ENCODE data around the gene IGFALS. TPM values are rescaled to one million over a fixed set of nuclear protein-coding genes. Genes with fewer than 3 reads are reported as not detected.

IGFALS gene
- total and polyA plus RNA-seq, 9 donors, result 0.20 to 1.8 (median 0.50) TPM; not detected in 1

DNA sequence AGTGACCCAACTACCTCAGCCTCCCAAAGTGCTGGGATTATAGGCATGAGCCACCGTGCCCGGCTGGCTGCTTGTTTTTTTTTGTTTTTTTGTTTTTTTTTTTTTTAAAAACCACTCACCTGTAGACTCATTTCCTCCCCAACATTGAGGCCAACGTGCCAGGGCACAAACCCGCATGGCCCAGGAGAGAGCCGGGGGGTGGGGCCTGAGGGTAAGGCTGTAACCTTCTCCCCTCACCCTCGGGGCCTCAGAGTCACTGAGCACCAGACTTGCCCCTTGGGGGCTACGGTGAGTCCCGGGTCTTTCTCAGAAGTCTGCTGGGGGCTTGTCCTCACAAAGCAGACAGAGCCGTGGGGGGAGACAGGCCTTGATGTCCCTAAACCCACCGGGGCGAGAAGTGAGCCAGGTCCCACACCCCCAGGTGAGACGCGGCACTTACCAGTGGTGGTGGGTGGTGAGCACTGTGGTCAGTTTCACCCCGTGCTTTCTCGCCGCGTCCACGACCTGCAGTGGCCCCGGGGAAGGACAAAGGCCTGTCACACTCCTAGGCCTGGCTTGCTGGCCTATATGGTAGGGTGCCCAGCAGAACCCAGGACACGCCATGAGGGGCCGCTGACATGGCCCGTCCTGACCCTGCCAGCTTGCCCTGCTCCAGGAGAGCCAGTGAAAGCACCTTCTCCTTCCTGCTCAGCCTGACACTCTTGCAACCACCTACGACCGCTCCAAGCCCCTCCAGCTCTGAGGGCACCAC is 28.5 kb upstream of the IGFALS start:
- H3K9me3 ChIP-seq, result no peaks in the 10 kb centered on the region
- peak in 1 of 5 donors; percentile 28 for DNase-seq
- H3K36me3 ChIP-seq, result no peaks in the 10 kb centered on the region
- 92 to 93% (median 93%) methylated on average over 24 of the region's 24 CpGs for WGBS, 3 donors
- H3K4me3 ChIP-seq, result no peak overlapping the region
- intact Hi-C loops (cut with DNase I), result no loop called here
- H3K4me1 ChIP-seq (ENCODE audit: insufficient read depth), result peaks cover 5% of the 10 kb centered on the region
- no peaks in the 10 kb centered on the region for H3K27me3 ChIP-seq
- no peak for TF ChIP-seq EP300 (IDR thresholded peaks at IDR 0.05)
- H3K27ac ChIP-seq, result no peak overlapping the region

DNA sequence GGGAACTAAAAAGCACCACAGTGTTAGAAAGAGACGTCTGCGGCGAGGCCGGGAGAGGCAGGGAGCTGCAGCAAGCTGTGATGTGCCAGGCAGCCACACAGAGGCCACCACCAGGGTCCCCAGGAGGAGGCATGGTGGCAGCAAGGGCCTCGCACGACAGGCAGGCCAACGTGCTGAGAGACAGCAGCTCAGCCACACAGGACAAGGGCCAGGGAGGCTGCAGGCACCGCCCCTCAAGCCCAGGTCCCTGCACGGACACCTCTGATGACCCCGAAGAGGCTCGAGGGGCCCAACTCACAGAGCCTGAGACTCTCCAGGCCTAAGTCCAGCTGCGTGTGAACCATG is 27.4 kb upstream of the IGFALS start:
- Histone ChIP-seq H3K27me3 (no peaks in the 10 kb centered on the region), H3K27ac (no peak overlapping the region), H3K9me3 (no peaks in the 10 kb centered on the region), H3K4me3 (no peak overlapping the region), H3K36me3 (no peaks in the 10 kb centered on the region), H3K4me1 (ENCODE audit: insufficient read depth) (peaks cover 4% of the 10 kb centered on the region)
- 86 to 91% (median 89%) methylated on average over 11 to 12 of the region's 12 CpGs for WGBS, 3 donors
- peak in 1 of 5 donors; percentile 26 for DNase-seq
- TF ChIP-seq, protein P1, sequence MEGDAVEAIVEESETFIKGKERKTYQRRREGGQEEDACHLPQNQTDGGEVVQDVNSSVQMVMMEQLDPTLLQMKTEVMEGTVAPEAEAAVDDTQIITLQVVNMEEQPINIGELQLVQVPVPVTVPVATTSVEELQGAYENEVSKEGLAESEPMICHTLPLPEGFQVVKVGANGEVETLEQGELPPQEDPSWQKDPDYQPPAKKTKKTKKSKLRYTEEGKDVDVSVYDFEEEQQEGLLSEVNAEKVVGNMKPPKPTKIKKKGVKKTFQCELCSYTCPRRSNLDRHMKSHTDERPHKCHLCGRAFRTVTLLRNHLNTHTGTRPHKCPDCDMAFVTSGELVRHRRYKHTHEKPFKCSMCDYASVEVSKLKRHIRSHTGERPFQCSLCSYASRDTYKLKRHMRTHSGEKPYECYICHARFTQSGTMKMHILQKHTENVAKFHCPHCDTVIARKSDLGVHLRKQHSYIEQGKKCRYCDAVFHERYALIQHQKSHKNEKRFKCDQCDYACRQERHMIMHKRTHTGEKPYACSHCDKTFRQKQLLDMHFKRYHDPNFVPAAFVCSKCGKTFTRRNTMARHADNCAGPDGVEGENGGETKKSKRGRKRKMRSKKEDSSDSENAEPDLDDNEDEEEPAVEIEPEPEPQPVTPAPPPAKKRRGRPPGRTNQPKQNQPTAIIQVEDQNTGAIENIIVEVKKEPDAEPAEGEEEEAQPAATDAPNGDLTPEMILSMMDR (IDR thresholded peaks at IDR 0.05), result no peak
- no peak for TF ChIP-seq POLR2A (IDR thresholded peaks at IDR 0.05)
- TF ChIP-seq EP300 (IDR thresholded peaks at IDR 0.05), result no peak
- intact Hi-C loops (cut with DNase I), result no loop called here

DNA sequence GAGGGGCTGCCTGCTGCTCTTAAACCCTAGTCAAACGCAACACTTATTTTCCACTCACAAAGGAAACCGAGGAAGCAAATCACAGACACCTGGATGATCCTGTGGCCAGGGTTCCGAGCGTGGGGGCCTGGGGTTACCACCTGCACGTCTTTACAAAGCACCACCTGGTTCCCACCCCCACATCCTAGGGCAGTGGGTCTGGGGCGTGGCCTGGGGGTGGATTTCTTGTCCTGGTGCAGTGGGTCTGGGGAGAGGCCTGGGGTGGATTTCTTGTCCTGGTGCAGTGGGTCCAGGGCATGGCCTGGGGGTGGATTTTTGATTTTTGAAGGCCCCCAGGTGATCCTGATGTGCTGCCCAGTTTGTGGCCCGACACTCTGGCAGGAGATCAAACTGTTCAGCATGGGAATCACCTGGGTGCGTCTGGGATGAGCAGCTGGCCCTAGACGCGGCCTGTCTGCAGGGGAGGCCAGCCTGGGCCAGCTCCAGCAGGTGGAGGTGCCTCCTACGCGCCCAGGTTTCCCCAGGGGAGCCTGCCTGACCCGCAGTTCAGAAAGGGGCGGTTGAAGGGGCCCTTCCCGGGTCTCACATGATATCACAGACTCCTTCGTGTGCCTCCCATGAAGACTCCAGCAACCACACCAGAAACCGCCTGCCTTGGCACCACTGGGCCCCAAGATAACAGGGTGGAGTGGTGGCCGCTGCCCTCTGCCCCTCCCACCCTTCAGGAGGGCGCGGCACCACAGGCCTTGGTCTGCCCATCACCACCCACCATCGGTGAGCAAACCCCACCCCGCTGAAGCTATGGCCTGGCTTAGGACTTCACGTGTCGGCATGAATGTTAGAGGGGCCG is 26.8 kb upstream of the IGFALS start:
- Histone ChIP-seq H3K36me3 (no peaks in the 10 kb centered on the region), H3K27ac (no peak overlapping the region), H3K27me3 (no peaks in the 10 kb centered on the region), H3K4me3 (no peak overlapping the region), H3K9me3 (no peaks in the 10 kb centered on the region), H3K4me1 (ENCODE audit: insufficient read depth) (no peaks in the 10 kb centered on the region)
- peak in 1 of 5 donors; percentile 26 for DNase-seq
- TF ChIP-seq POLR2A (IDR thresholded peaks at IDR 0.05) (no peak), EP300 (IDR thresholded peaks at IDR 0.05) (no peak)
- TF ChIP-seq, protein P1 (IDR thresholded peaks at IDR 0.05), result no peak
- 87 to 88% (median 87%) methylated on average over 22 to 25 of the region's 25 CpGs for WGBS, 3 donors
- intact Hi-C loops (cut with DNase I), result no loop called here

DNA sequence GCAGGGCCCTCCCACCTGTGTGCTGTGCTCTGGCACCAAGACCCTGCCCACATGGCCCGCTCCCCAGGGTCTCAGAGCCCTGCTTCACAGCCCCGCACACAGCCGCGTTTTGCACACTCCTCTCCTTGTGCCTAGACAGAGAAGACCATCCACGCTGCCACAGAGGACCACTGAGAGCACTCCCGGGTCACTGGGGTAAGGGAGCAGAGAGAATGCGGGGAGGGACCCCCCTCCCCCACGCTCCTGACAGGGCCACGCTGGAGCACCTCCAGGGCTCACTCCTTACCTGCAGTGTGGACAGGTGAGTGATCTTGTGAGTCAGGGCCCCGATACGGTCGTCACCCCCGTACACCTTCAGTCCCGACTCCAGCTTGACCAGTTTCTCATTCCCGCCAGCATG is 26.1 kb upstream of the IGFALS start:
- intact Hi-C loops (cut with DNase I), result no loop called here
- no peaks in the 10 kb centered on the region for H3K36me3 ChIP-seq
- H3K4me1 ChIP-seq (ENCODE audit: insufficient read depth), result no peaks in the 10 kb centered on the region
- H3K27ac ChIP-seq, result no peak overlapping the region
- no peak overlapping the region for H3K4me3 ChIP-seq
- 91 to 92% (median 92%) methylated on average over 15 of the region's 15 CpGs for WGBS, 3 donors
- H3K27me3 ChIP-seq, result no peaks in the 10 kb centered on the region
- TF ChIP-seq, protein P1 (IDR thresholded peaks at IDR 0.05), result no peak
- TF ChIP-seq EP300 (IDR thresholded peaks at IDR 0.05) (no peak), POLR2A (IDR thresholded peaks at IDR 0.05) (no peak)
- H3K9me3 ChIP-seq, result no peaks in the 10 kb centered on the region
- DNase-seq, result peak in 1 of 5 donors; percentile 29

Data from ovary (tissue), 9 donors.